Measurements from ENCODE around the gene MAML1.

DNA sequence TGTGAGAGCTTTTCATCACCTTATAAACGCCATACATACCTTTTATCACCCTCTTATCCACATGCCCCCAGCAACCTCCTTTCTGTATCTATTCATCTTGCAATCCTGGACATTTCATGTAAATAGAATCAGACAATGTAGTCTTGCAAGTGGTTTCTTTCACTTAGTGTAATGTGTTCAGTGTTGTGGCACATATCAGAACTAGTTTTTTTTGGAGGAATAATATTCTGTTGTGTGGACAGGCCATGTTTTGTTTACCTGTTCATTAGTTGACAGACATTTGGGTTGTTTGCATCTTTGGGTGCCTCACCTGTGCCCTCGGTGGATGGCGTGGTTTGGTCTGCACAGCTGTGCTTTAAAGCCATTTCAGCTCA lies 89.4 kb downstream of the MAML1 start:
- TF ChIP-seq, protein P1, sequence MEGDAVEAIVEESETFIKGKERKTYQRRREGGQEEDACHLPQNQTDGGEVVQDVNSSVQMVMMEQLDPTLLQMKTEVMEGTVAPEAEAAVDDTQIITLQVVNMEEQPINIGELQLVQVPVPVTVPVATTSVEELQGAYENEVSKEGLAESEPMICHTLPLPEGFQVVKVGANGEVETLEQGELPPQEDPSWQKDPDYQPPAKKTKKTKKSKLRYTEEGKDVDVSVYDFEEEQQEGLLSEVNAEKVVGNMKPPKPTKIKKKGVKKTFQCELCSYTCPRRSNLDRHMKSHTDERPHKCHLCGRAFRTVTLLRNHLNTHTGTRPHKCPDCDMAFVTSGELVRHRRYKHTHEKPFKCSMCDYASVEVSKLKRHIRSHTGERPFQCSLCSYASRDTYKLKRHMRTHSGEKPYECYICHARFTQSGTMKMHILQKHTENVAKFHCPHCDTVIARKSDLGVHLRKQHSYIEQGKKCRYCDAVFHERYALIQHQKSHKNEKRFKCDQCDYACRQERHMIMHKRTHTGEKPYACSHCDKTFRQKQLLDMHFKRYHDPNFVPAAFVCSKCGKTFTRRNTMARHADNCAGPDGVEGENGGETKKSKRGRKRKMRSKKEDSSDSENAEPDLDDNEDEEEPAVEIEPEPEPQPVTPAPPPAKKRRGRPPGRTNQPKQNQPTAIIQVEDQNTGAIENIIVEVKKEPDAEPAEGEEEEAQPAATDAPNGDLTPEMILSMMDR (IDR thresholded peaks at IDR 0.05): no peak
- no peak for TF ChIP-seq ELF1 (IDR thresholded peaks at IDR 0.05)

Measured in SK-N-SH (cell line).